ENCODE results near the gene ADGRB3. TPM values are rescaled to one million over a fixed set of nuclear protein-coding genes. Genes with fewer than 3 reads are reported as not detected.

The ADGRB3 gene
- total RNA-seq, 4 donors from 2014 or later = 0.30 to 0.94 (median 0.35) TPM

DNA sequence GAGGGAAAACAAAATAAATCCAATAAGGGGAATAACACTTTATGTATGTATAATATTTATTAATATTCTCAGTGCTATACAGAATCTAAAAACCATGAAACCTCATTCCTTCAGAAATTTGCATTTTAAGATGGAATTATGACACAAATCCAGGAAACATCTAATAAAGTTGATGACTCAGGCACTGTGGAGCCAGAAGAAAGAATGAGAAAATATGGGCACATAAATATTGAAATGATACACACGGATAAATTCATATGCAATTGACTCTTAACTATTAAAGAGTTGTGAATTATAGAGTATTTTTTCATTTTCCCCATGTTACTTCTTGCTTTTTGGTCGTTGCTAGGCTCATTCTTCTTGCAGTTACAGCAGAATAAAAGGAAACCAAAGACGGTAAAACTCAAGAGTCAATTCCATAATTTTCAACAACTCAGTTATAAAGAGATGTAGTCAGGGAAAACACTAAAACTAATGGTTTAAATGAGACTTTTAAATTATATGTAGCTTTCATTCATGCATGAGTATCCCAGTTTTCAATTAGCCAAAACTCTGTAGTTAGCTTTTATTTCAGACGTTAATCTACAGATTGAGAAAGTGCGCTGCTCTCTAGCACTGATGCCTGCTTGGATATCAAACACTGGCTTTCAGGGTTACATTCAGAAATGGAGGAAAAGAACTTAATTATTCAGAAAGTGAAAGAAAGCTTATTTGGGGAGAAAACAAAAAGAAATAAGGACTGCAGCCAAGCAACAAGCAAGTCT lies 95.4 kb downstream of the ADGRB3 start:
- intact Hi-C loops (cut with DNase I; ENCODE audit: low total_unique reads) = no loop called here
- H3K4me3 ChIP-seq (ENCODE audit: low read depth, poor library complexity, severe bottlenecking) = no peak overlapping the region
- 59 to 76% methylated on average over 5 of the region's 5 CpGs for WGBS, 2 donors
- no peak for DNase-seq (ENCODE audit: low spot score in 2 of 2)
- TF ChIP-seq, protein P1, sequence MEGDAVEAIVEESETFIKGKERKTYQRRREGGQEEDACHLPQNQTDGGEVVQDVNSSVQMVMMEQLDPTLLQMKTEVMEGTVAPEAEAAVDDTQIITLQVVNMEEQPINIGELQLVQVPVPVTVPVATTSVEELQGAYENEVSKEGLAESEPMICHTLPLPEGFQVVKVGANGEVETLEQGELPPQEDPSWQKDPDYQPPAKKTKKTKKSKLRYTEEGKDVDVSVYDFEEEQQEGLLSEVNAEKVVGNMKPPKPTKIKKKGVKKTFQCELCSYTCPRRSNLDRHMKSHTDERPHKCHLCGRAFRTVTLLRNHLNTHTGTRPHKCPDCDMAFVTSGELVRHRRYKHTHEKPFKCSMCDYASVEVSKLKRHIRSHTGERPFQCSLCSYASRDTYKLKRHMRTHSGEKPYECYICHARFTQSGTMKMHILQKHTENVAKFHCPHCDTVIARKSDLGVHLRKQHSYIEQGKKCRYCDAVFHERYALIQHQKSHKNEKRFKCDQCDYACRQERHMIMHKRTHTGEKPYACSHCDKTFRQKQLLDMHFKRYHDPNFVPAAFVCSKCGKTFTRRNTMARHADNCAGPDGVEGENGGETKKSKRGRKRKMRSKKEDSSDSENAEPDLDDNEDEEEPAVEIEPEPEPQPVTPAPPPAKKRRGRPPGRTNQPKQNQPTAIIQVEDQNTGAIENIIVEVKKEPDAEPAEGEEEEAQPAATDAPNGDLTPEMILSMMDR (IDR thresholded peaks at IDR 0.05) = no peak
- no peak for TF ChIP-seq POLR2A (IDR thresholded peaks at IDR 0.05)

DNA sequence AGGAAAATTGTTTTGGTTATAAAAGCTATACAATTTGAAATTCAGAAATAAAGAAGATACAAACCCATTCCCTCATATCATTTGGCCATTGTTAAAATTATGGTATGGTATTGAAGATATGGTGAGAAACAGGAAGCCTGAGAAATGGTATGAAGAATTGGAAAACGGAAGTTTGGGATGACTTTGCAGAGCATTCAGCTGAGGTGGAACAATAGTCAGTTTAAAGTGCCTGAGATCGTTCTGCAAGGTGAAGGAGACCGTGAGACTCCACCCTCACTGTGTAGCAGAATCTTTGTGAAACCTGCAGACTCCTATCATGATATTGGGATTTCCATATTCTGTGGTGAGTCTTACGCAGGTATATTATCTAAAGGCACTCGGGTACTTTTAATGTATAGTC lies 97.3 kb downstream of the ADGRB3 start:
- no peak overlapping the region for H3K4me3 ChIP-seq (ENCODE audit: low read depth, poor library complexity, severe bottlenecking)
- no peak for DNase-seq (ENCODE audit: low spot score in 2 of 2)
- no peak for TF ChIP-seq POLR2A (IDR thresholded peaks at IDR 0.05)
- TF ChIP-seq, protein P1 (IDR thresholded peaks at IDR 0.05) = no peak
- intact Hi-C loops (cut with DNase I; ENCODE audit: low total_unique reads) = no loop called here
- 83 to 84% methylated on average over 5 of the region's 5 CpGs for WGBS, 2 donors

DNA sequence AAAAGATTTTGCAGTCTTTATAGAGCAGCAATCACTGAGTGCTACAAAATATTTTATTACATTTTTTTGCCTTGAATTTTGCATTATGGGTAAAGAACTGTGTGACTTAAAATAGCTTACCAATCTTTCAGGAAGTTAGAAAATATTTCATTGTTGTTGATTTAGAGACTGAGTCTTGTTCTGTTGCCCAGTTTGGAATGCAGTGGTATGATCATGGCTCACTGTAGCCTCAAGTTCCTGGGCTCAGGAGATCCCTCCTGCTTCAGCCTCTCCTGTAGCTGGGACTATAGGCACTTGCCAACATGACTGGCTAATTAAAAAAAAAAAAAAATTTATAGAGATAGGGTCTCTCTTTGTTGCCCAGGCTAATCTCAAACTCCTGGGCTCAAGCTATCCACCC lies 100.8 kb downstream of the ADGRB3 start:
- intact Hi-C loops (cut with DNase I; ENCODE audit: low total_unique reads) = no loop called here
- DNase-seq (ENCODE audit: low spot score in 2 of 2) = no peak
- no peak overlapping the region for H3K4me3 ChIP-seq (ENCODE audit: low read depth, poor library complexity, severe bottlenecking)
- TF ChIP-seq, protein P1 (IDR thresholded peaks at IDR 0.05) = no peak
- no peak for TF ChIP-seq POLR2A (IDR thresholded peaks at IDR 0.05)

DNA sequence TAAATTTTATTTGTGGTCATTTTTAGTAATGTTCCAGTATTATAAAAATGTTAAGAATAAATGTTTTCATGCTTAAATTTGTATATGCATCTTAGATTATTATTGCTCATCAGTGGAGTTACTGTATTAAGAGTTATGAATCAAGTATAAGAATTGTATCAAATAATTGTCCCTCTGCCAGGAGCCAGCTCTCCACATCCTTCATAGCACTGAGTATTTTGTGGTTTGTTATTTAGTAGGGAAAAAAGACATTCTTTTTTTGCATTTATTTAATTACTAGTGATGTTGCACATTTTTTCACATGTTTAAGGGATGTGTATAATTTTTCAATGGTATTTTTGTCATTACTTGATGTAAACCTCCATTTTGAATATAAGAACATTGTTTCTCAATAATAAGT lies 102.0 kb downstream of the ADGRB3 start:
- H3K4me3 ChIP-seq (ENCODE audit: low read depth, poor library complexity, severe bottlenecking) = no peak overlapping the region
- intact Hi-C loops (cut with DNase I; ENCODE audit: low total_unique reads) = no loop called here
- DNase-seq (ENCODE audit: low spot score in 2 of 2) = no peak
- no peak for TF ChIP-seq POLR2A (IDR thresholded peaks at IDR 0.05)
- TF ChIP-seq, protein P1 (IDR thresholded peaks at IDR 0.05) = no peak

DNA sequence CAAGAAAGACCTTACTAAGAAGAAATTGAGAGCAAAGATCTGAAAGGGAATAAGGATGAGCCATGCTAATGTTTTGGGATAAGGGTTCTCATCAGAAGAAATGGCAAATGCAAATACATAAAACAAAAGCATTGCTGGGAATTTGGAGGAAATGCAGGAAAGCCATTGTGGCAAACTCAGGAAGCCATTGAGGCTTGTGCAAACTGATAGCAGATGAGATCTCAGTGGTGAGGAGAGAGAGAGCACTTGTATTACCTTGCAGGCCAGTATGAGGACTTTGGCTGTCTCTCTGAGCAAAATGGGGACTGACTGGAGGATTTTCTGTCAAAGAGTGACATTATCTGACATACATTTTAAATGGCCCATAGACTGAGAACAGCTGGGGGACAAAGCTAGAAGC lies 103.0 kb downstream of the ADGRB3 start:
- H3K4me3 ChIP-seq (ENCODE audit: low read depth, poor library complexity, severe bottlenecking) = no peak overlapping the region
- no peak for DNase-seq (ENCODE audit: low spot score in 2 of 2)
- TF ChIP-seq POLR2A (IDR thresholded peaks at IDR 0.05) = no peak
- TF ChIP-seq, protein P1 (IDR thresholded peaks at IDR 0.05) = no peak
- intact Hi-C loops (cut with DNase I; ENCODE audit: low total_unique reads) = no loop called here

Measured in lower leg skin (tissue), 4 donors.